Measurements from ENCODE around the gene SMARCAL1. TPM values are rescaled to one million over a fixed set of nuclear protein-coding genes. Genes with fewer than 3 reads are reported as not detected.

The SMARCAL1 gene
- polyA plus RNA-seq, 1 experiment, result 28.6 TPM

GRCh38 chr2:216505133-216506106 is 93.1 kb downstream of the SMARCAL1 start:
- CTCF ChIA-PET, result interaction anchor here (0.6 kb wide), 1 partner anchor 394 kb away, joined by 3 read pairs; no protein-coding TSS in a partner anchor
- Histone ChIP-seq H3K9me3 (ENCODE audit: control insufficient read depth, insufficient read depth, low read length) (no peaks in the 10 kb centered on the region), H3K27me3 (ENCODE audit: control insufficient read depth, insufficient read depth, low read length) (no peaks in the 10 kb centered on the region), H3K4me3 (ENCODE audit: low read depth, low read length) (no peak overlapping the region), H3K27ac (ENCODE audit: low read depth, low read length) (no peak overlapping the region)
- no peak for TF ChIP-seq CTCF (IDR thresholded peaks at IDR 0.05; ENCODE audit: low read depth, low read length)
- POLR2A ChIA-PET, result interaction anchor here (0.7 to 0.8 kb wide), 3 partner anchors 12 to 797 kb away, joined by 3 to 4 read pairs (median 3); no protein-coding TSS in a partner anchor
- DNase-seq (ENCODE audit: low read depth, low spot score), result no peak

GRCh38 chr2:216507220-216508160 is 95.2 kb downstream of the SMARCAL1 start:
- Histone ChIP-seq H3K9me3 (ENCODE audit: control insufficient read depth, insufficient read depth, low read length) (no peaks in the 10 kb centered on the region), H3K27me3 (ENCODE audit: control insufficient read depth, insufficient read depth, low read length) (no peaks in the 10 kb centered on the region), H3K27ac (ENCODE audit: low read depth, low read length) (no peak overlapping the region), H3K4me3 (ENCODE audit: low read depth, low read length) (no peak overlapping the region)
- TF ChIP-seq CTCF (IDR thresholded peaks at IDR 0.05; ENCODE audit: low read depth, low read length), result no peak
- POLR2A ChIA-PET, result interaction anchor here (0.5 to 1.5 kb wide), 4 partner anchors 9 to 397 kb away, joined by 3 to 8 read pairs (median 4); partner anchors contain the start of gene RPL37A
- no peak for DNase-seq (ENCODE audit: low read depth, low spot score)
- CTCF ChIA-PET, result interaction anchor here (0.5 to 3.1 kb wide), 3 partner anchors 12 to 711 kb away, joined by 3 to 16 read pairs (median 3); no protein-coding TSS in a partner anchor

GRCh38 chr2:216508229-216508628 is 95.9 kb downstream of the SMARCAL1 start:
- DNase-seq (ENCODE audit: low read depth, low spot score), result no peak
- no peak overlapping the region for H3K27ac ChIP-seq (ENCODE audit: low read depth, low read length)
- H3K27me3 ChIP-seq (ENCODE audit: control insufficient read depth, insufficient read depth, low read length), result no peaks in the 10 kb centered on the region
- no peaks in the 10 kb centered on the region for H3K9me3 ChIP-seq (ENCODE audit: control insufficient read depth, insufficient read depth, low read length)
- no peak for TF ChIP-seq CTCF (IDR thresholded peaks at IDR 0.05; ENCODE audit: low read depth, low read length)
- POLR2A ChIA-PET, result no interaction called here
- CTCF ChIA-PET, result interaction anchor here (0.5 to 3.1 kb wide), 2 partner anchors 11 to 378 kb away, joined by 3 to 16 read pairs; no protein-coding TSS in a partner anchor
- H3K4me3 ChIP-seq (ENCODE audit: low read depth, low read length), result no peak overlapping the region

GRCh38 chr2:216516730-216517350 is 104.6 kb downstream of the SMARCAL1 start:
- peak; percentile 85 for TF ChIP-seq CTCF (IDR thresholded peaks at IDR 0.05; ENCODE audit: low read depth, low read length)
- Histone ChIP-seq H3K9me3 (ENCODE audit: control insufficient read depth, insufficient read depth, low read length) (no peaks in the 10 kb centered on the region), H3K27me3 (ENCODE audit: control insufficient read depth, insufficient read depth, low read length) (no peaks in the 10 kb centered on the region), H3K4me3 (ENCODE audit: low read depth, low read length) (no peak overlapping the region), H3K27ac (ENCODE audit: low read depth, low read length) (no peak overlapping the region)
- ChIA-PET CTCF (interaction anchor here (0.6 to 10.6 kb wide), 13 partner anchors 9 to 1196 kb away, joined by 3 to 594 read pairs (median 6); no protein-coding TSS in a partner anchor), POLR2A (interaction anchor here (0.6 kb wide), 1 partner anchor 151 kb away, joined by 3 read pairs; no protein-coding TSS in a partner anchor)
- DNase-seq (ENCODE audit: low read depth, low spot score), result peak; percentile 36

All from AG04450 (cell line).